ENCODE data around the gene CFDP1.

- TF ChIP-seq POLR2A (IDR thresholded peaks at IDR 0.05) (no peak), CTCF (IDR thresholded peaks at IDR 0.05) (no peak), POLR2AphosphoS5 (IDR thresholded peaks at IDR 0.05) (no peak), EP300 (IDR thresholded peaks at IDR 0.05; ENCODE audit: low read depth) (no peak)
Observed at GRCh38 chr16:75371171-75371570, 62.1 kb downstream of the CFDP1 start.
